Glomerular visceral epithelial cell (primary cell): ENCODE results near the gene OR2T29.
"Not testable (repeated sequence)": the region's sequence is repeated elsewhere in the genome, so short reads cannot be mapped to it uniquely, and the experiment has no call there.

Experiments used
- DNase-seq: peaks from one replicate; pipeline ENCODE4 v3.0.0-alpha.2; 2016; ENCODE audit errors: extremely low spot score

The OR2T29 gene, protein sequence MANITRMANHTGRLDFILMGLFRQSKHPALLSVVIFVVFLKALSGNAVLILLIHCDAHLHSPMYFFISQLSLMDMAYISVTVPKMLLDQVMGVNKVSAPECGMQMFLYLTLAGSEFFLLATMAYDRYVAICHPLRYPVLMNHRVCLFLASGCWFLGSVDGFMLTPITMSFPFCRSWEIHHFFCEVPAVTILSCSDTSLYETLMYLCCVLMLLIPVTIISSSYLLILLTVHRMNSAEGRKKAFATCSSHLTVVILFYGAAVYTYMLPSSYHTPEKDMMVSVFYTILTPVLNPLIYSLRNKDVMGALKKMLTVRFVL

DNA sequence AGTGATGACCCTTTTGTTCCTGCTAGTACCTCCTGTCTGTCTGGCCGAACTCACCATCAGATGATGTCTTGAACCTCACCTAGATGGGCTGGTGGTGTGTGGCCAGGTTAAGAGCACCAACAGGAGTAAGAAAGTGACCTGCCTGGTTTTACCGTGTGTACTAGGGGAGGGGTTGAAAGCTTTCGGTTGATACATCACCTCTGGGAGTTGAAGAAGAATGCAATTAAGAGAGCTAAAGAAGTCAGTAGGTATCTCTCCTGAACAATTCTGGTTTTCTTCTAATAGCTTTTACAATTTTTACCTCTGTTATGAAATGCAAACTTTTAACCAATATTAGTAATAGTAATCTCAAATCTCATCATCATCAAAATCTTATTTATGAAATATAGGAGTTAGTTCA is at the start of gene OR2T29:
Gene OR2T29 (minus strand): TSS at position 101 of the 400 bp plus-strand sequence. CDS start 3,281 bp downstream, outside the sequence.
- not testable (repeated sequence) for DNase-seq

- DNase-seq: no peak
These were observed 49.4 kb upstream of the OR2T29 start for GRCh38 chr1:248611883-248612414.

- no peak for DNase-seq
These were observed 47.7 kb upstream of the OR2T29 start for GRCh38 chr1:248610301-248610700.

GRCh38 chr1:248599396-248599795 is 36.8 kb upstream of the OR2T29 start:
- DNase-seq: no peak

- no peak for DNase-seq
These were observed 35.0 kb upstream of the OR2T29 start, which contains the start of gene OR2T10 for GRCh38 chr1:248597589-248597988. Gene OR2T10, minus strand, starts transcription at chr1:248597700. Its CDS starts 3,932 bp downstream, at chr1:248593768.

DNA sequence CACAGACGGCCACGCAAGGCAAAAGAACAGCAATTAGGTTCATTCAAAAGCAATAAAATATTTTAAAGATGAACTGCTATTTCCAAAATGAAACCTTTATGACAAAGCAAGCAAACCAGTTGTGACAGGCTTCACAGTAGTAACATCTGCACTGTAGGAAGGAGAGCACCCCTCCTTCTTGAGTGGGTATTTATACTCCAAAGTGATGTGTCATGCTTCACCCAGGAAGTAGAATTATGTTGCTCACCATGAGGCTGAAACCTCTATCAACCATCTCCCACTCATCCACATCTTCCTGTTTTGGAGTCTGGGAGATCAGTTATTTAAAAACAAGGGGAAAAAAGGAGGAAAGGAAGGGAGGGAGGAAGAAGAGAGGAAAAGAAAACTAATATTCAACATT is 34.0 kb upstream of the OR2T29 start:
- no peak for DNase-seq

GRCh38 chr1:248593226-248593625 is 30.7 kb upstream of the OR2T29 start:
- DNase-seq: no peak

GRCh38 chr1:248592655-248593054 is 30.1 kb upstream of the OR2T29 start:
- DNase-seq: no peak

DNA sequence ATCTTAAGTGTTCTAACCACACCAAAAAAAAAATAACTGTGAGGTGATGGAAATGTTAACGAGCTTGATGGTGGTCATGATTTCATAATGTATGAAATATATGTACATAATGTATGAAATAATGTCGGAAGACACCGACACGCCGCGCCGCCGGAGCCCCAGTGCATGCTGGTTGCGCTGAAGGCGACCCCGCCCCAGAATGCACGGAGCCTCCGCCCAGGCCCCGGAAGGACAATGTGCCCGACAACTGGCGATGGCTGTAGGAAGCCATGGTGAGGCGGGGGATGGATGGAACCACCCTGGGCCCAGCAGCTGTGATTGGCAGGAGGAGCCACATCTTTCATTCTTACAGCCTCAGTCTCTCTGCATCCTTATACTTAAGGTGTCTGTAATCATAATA is 27.5 kb upstream of the OR2T29 start:
- DNase-seq: no peak

DNA sequence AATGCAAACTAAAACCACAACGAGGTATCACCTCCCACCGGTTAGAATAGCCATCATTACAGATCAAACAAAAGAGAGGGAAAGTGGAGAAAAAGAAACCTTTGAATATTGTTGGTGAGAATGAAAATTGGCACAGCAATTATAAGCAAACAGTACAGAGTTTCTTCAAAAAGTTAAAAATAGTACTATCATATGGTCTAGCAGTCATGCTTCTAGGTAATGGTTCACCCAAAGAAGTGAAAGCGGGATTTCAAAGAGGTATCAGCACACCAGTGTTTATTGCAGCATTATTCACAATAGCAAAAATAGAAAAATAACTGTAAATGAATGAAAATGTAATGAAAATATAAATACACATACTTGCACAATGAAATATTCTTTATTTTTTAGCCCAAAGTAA is 26.8 kb upstream of the OR2T29 start:
- DNase-seq: no peak

DNA sequence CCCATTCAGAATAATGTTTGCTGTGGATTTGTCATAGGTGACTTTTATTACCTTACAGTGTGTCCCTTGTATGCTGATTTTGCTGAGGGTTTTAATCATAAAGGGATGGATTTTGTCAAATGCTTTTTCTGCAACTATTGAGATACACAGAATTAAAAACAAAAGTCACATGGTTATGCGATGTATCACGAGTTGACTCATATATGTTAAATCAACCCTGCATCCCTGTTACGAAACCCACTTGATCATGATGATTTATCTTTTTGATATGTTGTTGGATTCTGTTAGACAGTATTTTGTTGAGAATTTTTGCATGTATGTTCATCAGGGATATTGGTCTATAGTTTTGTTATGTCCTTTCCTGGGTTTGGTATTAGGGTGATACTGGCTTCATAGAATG is 22.7 kb upstream of the OR2T29 start:
- DNase-seq: no peak

DNA sequence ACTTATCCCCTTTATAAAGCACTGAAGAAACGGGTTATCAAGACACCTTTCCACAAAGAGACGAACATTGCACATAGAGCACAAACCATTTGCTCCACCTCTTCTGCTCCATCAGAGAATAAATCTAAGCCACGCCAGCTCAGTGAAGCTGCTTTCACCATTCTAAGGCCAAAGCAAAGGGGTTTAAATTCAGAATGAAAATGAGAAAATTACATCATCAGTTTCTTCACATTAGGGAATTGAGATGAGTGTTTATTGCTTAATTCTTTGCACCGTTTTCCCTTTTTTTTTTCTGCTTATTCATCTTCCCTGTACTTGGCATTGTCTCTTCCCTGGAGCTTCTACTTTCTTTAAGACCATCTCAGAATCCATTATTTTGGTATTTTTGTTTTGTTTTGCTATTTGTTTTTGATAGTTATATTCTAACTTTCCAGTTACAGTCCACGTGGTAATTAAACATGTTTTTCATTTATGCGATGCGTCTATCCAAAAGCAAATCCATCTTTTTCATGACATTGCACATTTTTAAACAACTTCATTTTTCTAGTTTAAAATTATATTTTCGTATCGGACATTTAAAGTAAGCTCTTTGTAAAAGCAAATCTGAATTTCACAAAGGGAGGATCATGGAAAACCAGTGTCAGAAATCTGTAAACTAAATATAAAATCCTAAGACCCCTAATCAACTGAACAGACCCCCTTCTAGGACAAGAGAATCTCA is 13.8 kb upstream of the OR2T29 start:
- no peak for DNase-seq

DNA sequence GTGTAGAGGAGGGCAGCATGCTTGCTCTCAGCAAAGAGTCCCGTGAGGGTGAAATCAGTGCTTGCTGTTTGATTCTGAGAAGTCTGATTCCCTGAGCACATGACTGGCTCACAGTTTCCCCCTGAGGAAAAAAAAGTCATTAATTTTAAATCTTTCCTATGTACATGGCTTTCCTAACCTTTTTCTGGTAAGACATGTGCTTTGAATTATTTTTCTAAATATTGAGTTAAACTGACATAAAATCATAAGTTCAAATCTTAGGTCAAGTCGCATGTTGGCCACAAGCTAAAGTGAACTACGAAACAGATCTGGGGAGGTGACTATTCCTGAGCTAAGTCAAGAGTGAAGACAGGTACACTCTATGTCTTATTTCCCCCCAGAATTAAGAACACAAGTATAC is 12.1 kb upstream of the OR2T29 start, which contains the start of gene OR2T34:
Gene OR2T34 (minus strand): TSS at position 101 of the 400 bp plus-strand sequence. CDS start 0 bp downstream, at position 101.
- not testable (repeated sequence) for DNase-seq

DNA sequence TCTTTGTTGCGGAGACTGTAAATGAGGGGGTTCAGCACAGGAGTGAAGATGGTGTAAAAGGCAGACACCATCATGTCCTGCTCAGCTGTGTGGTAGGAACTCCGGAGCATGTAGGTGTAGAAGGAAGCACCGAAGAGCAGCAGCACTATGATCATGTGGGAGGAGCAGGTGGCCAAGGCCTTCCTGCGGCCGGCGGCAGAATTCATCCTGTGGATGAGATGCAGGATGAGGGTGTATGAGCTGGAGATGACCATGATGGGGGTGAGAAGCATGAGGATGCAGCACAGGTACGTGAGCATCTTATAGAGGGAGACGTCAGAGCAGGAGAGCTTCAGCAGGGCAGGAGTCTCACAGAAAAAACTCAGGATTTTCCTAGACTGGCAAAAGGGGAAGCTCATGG is 11.3 kb upstream of the OR2T29 start:
- DNase-seq: not testable (repeated sequence)

- DNase-seq: not testable (repeated sequence)
These were observed 9.5 kb upstream of the OR2T29 start for GRCh38 chr1:248572049-248572448.

GRCh38 chr1:248570811-248571210 is 8.2 kb upstream of the OR2T29 start:
- DNase-seq: not testable (repeated sequence)

DNA sequence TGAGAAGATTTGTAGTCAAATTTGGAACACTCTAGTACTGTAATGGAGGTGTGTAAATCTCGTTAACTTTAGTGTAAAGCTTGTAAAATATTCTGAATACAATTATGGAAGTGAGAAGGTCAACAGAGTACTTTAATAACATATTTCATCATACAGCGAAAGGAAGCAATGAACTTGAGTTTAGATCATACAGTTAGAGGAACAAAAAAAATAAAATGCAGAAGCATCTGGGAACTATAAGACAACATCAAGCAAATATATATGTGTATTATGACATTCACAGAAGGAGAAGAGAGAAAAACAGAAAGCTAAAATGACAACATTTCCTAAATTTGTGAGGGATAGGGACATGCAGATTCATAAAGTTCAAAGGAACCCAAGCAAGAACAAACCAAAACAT is 6.5 kb upstream of the OR2T29 start:
- not testable (repeated sequence) for DNase-seq

- not testable (repeated sequence) for DNase-seq
These were observed 3.2 kb upstream of the OR2T29 start for GRCh38 chr1:248565530-248566373.

GRCh38 chr1:248551027-248551426 is 11.5 kb downstream of the OR2T29 start:
- not testable (repeated sequence) for DNase-seq

- not testable (repeated sequence) for DNase-seq
These were observed 15.2 kb downstream of the OR2T29 start for GRCh38 chr1:248547383-248547782.

DNA sequence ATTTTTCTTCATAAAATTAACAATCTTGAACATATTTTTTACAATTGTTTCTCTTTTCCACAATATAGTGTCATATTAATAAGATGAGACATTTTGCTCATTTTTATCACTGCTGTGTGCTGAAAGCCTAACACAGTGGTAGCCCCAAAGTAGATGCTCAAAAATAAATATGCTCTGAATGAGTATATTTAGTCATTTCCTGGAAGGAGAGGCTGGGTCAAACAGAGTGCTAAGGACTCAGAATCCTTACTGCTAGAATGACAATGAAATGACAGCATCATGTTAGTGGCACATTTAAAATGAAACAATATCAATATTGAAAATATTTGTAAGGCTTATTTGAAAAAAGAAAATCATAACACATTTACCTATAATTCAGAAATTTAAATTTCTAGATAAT is 25.1 kb downstream of the OR2T29 start:
- not testable (repeated sequence) for DNase-seq

DNA sequence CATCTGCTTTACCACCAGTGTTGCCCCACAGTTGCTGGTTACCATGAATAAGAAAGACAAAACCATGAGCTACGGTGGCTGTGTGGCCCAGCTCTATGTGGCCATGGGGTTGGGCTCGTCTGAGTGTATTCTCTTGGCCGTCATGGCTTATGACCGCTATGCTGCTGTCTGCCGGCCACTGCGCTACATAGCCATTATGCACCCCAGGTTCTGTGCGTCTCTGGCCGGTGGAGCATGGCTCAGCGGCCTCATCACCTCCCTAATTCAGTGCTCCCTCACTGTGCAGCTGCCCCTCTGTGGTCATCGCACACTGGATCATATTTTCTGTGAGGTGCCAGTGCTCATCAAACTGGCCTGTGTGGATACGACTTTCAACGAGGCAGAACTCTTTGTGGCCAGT is 40.7 kb downstream of the OR2T29 start:
- no peak for DNase-seq
